NCI-H524 treated with DMSO at 0.1 percent for 48 hours (cell line): ENCODE measurements around the gene SEL1L.
"Not testable (repeated sequence)": the region's sequence is repeated elsewhere in the genome, so short reads cannot be mapped to it uniquely, and the experiment has no call there.

Source experiments
- DNase-seq: peaks from one replicate; lab custom pipeline; 2025; lab: John Stamatoyannopoulos, UW

The SEL1L gene

GRCh38 chr14:81525129-81525528 lies 8.5 kb downstream of the SEL1L start:
- no peak for DNase-seq

GRCh38 chr14:81523616-81524015 lies 10.0 kb downstream of the SEL1L start:
- DNase-seq: no peak

GRCh38 chr14:81523016-81523415 lies 10.6 kb downstream of the SEL1L start:
- DNase-seq: no peak

GRCh38 chr14:81521356-81521755 lies 12.3 kb downstream of the SEL1L start:
- DNase-seq: no peak

GRCh38 chr14:81519200-81520011 lies 14.2 kb downstream of the SEL1L start:
- no peak for DNase-seq

GRCh38 chr14:81517798-81518398 lies 15.8 kb downstream of the SEL1L start:
- DNase-seq: no peak

- DNase-seq: no peak
These were observed 16.5 kb downstream of the SEL1L start for GRCh38 chr14:81516986-81517797.

- not testable (repeated sequence) for DNase-seq
These were observed 17.7 kb downstream of the SEL1L start for GRCh38 chr14:81515927-81516326.

GRCh38 chr14:81512826-81513225 lies 20.8 kb downstream of the SEL1L start:
- not testable (repeated sequence) for DNase-seq

- no peak for DNase-seq
These were observed 22.3 kb downstream of the SEL1L start for GRCh38 chr14:81511111-81511904.

- peak; percentile 91 for DNase-seq
These were observed 23.7 kb downstream of the SEL1L start for GRCh38 chr14:81509838-81510452.

GRCh38 chr14:81509321-81509720 lies 24.3 kb downstream of the SEL1L start:
- DNase-seq: no peak

- no peak for DNase-seq
These were observed 27.2 kb downstream of the SEL1L start for GRCh38 chr14:81506487-81506886.

GRCh38 chr14:81504864-81505263 lies 28.8 kb downstream of the SEL1L start:
- no peak for DNase-seq

- no peak for DNase-seq
These were observed 47.9 kb downstream of the SEL1L start for GRCh38 chr14:81485781-81486180.

- DNase-seq: no peak
These were observed 48.3 kb downstream of the SEL1L start for GRCh38 chr14:81485372-81485771.

GRCh38 chr14:81484120-81484519 lies 49.5 kb downstream of the SEL1L start:
- DNase-seq: no peak

- no peak for DNase-seq
These were observed 52.9 kb downstream of the SEL1L start for GRCh38 chr14:81480741-81481140.

GRCh38 chr14:81478446-81478845 lies 55.2 kb downstream of the SEL1L start:
- no peak for DNase-seq

- no peak for DNase-seq
These were observed 56.8 kb downstream of the SEL1L start for GRCh38 chr14:81476816-81477215.

- no peak for DNase-seq
These were observed 58.8 kb downstream of the SEL1L start for GRCh38 chr14:81474685-81475324.
